NOMO-1 (cell line): ENCODE results near the gene DMD.

Source experiments
- DNase-seq, 2 experiments: peaks; one replicate each; lab custom pipeline; 2025; ENCODE audit not compliant: unreplicated experiment in 2 of 2; lab: John Stamatoyannopoulos, UW

Gene DMD

GRCh38 chrX:31170792-31171191 is 2040.6 kb downstream of the DMD start:
- no peak for DNase-seq

DNA sequence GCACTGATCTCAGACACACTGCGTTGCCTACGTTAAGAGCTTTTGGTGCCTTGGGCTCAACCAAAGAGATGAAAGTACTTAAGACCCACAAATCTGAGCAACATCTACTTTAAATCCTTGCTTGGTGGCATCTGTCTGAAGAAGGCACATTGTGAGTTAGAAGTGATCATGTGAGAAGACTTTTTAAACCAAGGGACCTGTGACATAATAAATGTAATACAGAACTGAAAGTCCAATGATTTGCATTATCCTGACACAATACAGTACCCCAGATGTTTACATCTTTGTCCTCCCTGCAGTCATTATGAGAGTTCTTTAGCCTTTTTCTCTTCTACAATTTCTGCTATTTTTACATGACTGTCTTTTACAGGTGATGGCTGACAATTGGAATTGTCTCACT is 2042.8 kb downstream of the DMD start:
- no peak for DNase-seq

GRCh38 chrX:31166832-31167231 is 2044.5 kb downstream of the DMD start:
- no peak for DNase-seq

GRCh38 chrX:31166416-31166815 is 2044.9 kb downstream of the DMD start:
- DNase-seq = no peak

DNA sequence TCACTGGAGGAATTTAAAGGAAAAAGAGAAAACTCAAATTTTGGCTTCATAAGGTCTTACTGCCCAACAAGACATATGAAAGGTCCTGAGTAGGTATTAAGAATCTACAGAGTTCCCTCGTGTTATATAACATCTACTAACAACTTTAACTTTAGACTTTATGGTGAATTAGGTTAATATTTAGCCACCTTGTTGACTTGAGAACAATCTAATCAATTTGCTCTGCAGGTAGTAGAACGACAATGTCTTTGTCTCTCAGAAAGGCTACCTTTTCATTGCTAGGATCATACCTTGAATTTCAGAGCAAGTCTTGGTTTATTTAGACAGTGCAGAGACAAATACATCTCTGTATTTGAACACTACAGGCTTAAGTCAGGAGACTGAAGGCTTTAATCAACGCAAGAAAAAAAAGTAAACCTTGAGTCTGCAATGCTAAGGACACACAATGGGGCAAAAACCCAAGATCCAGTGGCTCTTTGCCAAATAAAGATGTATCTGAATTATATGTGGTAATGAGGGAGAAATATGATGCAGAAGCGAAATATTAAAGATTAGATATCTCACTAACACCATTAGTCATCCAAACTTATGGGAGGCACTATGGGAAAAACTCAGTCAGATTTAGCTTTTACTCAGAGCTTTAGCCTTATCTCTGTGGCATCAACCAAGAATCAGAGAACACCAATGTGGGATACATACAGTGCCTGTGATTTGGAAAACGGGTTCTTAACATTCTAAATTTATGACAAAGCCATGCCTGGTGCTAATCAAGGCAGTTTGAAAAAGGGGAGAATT is 2045.9 kb downstream of the DMD start:
- no peak for DNase-seq

DNA sequence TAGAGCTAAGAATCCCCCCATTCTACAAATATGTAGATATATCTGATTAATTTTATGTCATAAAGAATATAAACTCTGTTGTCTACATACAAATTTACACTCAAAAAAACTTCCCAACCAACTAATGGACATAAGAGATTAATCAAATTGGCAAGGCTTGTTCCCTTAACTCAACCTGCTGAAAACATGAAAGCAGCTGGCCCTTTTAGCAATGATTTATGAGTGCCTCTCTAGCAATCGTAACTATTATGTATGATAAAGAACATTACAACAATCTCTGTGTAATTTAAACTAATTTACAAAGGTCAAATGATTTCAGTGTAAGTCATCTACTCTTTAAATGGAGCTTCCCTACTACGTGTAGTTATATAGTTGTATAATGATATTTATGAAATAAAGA is 2056.4 kb downstream of the DMD start:
- DNase-seq = no peak

DNA sequence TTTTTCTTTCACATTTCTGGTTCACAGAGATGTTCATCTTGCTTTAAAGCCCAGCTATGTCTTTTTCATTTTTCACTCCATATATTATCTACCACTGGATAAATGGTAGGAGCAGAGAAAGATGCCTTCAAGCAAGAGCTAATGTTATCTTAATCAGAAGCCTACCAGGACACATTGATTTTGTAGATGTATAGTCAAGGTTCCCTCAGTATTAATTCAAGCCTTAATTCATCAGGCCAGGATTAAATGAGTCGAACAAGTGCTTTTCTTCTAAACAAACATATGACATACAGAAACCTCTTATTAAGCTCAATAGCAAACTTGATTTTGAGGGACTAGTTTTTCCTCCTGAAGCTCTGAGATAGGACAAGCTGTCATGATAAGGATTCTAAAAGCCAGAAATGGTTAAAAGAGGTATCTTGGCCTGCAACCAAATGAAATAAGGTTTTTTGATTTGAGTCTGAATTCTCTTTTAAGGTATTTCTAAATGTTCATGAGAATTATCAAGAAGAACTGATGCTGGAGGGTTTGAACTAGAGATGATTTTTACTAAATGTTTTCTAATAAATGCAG is 2057.8 kb downstream of the DMD start:
- DNase-seq = no peak

GRCh38 chrX:31147175-31147574 is 2064.2 kb downstream of the DMD start:
- no peak for DNase-seq

- peak; percentile 7 to 67 for DNase-seq
These were observed 2071.4 kb downstream of the DMD start for GRCh38 chrX:31139961-31140360.

DNA sequence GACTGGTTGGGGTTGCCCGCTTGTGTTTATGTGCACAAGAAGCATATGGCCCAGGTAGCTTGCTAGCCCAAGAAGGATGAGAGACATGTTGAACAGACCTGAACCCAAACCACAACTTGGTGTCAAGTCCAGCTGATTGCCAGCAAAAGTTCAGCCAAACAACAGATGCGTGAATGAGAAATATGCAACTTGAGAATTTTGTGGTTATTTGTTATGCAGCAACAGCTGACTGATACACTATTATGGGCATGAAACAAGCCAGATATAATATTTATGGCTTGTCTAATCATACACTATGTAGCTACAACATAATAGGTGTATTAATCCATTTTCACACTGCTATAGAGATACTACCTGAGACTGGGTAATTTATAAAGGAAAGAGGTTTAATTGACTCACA is 2073.2 kb downstream of the DMD start:
- no peak for DNase-seq

- peak; percentile 80 to 91 for DNase-seq
These were observed 2075.2 kb downstream of the DMD start for GRCh38 chrX:31136144-31136611.

DNA sequence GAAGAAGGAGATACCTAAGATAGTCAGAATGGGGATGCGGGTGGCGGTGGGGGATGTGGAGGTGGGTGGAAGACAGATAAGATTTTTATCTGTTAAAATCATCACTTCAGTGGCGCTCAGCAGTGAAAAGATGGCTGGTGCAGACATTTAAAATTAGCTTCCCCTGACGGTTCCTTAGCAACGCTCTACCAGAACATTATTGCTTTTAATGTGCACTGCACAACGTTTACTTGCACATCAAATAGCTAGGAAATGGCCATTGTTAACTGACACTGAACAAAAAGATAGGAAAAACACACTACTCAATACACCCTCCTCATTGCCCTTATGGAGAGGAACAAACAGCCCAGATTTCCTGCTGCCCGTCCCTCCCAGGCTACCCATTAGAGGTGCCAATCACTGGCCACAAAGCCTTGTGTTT is 2078.5 kb downstream of the DMD start:
- DNase-seq = no peak

DNA sequence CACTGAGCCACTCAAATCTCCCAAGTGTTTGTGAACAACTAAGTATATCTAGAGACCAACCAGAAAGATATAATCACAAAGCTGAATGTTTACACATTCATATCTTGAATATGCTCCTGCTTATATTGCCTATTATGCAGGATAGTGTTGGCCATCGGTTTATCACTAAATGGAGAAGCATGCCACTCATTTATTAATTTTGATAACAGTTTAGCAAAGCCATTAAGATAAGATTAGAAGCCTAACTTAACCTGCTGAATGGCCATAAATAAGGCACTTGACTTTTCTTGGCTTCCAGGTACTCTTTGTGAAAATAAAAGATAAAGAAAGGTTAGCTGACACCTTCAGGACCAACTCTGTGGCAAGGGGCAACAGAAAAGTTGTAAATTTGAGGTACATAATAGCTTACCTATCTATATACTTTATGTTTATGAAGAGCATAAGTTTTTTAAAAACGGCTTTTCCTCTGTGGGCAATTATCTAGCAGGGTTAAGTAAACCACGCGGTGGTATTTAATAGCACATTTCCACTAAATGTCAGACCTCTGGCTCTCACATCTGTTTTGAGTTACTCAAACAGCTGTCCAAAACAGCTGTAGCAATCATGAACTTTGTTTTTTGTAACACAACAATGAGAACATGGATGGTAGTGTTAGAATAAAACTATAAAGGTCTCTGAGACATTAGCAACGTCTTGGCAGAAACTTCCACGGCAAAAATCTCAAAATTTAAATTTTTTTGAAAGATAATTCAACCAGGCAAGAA is 2080.7 kb downstream of the DMD start:
- DNase-seq = no peak

GRCh38 chrX:31128855-31129254 is 2082.5 kb downstream of the DMD start:
- peak; percentile 12 to 44 for DNase-seq

- no peak for DNase-seq
These were observed 2083.6 kb downstream of the DMD start for GRCh38 chrX:31127716-31128115.

DNA sequence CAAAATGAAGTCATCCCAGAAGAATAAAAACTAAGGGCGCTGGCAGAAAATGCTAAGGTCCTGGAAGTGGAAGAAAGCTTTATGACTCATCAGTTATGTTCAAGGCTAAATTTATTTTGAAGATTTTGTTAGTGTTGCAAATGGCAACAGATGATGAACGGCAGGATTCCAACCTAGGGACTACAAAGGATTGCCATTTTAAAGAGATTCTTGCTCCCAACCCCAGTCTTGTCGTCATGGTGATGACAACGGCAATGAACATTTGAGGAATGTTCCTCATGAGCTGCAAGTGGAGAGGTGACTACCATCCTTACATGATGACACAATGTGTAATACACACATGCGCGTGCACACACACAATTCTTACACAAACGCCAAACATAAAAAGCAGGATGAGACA is 2085.1 kb downstream of the DMD start:
- no peak for DNase-seq

- DNase-seq = no peak
These were observed 2086.8 kb downstream of the DMD start for GRCh38 chrX:31124536-31124935.

- no peak for DNase-seq
These were observed 2088.0 kb downstream of the DMD start for GRCh38 chrX:31123335-31123734.

DNA sequence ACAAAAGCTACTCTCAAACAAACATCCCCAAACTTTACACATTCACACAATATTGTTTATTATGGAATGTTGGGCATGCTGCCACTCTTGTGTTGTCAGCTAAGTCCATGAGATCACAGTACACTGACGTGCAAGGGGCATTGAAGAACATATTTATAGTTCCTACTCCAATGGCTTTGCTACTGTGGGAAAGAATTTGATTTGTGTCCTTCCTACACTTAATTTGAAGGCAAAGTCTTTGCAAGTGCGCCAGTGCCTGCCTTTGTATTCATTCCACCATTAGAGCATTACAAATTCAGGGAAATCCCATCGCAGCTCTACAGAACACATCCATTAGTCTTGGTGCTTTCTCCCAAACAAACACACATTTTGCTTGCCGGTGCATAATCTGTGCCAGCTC is 2094.1 kb downstream of the DMD start:
- no peak for DNase-seq

- no peak for DNase-seq
These were observed 2096.0 kb downstream of the DMD start for GRCh38 chrX:31115398-31115797.

GRCh38 chrX:31114858-31115257 is 2096.5 kb downstream of the DMD start:
- no peak for DNase-seq
